ENCODE results near the gene PIGT.

DNA sequence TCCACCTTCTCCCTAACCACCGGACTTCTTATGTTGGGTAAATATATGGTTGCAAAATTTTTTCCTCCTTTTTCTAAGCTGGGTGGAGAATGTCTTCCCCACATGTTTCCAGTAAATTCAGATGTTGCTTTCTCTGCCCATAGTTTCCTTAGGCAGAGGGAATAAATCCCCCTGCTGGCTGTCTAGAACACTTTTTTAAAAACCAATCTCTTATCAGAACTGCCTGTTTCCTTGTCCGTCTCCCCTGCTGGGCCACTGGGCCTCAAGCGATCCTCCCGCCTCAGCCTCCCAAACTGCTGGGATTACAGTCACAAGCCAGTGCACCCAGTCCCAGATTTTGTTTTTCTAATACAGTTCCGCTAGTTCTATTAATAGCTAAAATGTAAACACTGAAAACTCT, 43.7 kb downstream of the PIGT start:
- TF ChIP-seq, protein P1, sequence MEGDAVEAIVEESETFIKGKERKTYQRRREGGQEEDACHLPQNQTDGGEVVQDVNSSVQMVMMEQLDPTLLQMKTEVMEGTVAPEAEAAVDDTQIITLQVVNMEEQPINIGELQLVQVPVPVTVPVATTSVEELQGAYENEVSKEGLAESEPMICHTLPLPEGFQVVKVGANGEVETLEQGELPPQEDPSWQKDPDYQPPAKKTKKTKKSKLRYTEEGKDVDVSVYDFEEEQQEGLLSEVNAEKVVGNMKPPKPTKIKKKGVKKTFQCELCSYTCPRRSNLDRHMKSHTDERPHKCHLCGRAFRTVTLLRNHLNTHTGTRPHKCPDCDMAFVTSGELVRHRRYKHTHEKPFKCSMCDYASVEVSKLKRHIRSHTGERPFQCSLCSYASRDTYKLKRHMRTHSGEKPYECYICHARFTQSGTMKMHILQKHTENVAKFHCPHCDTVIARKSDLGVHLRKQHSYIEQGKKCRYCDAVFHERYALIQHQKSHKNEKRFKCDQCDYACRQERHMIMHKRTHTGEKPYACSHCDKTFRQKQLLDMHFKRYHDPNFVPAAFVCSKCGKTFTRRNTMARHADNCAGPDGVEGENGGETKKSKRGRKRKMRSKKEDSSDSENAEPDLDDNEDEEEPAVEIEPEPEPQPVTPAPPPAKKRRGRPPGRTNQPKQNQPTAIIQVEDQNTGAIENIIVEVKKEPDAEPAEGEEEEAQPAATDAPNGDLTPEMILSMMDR (IDR thresholded peaks at IDR 0.05), result no peak
- TF ChIP-seq POLR2A (IDR thresholded peaks at IDR 0.05), result no peak

Data from thyroid gland (tissue), 4 donors.